NCI-H146 (cell line): ENCODE results near the gene RUNX1.
A peak's percentile ranks its signal among the peaks of the same experiment; 100 is the strongest.
"Not testable (repeated sequence)": the region's sequence is repeated elsewhere in the genome, so short reads cannot be mapped to it uniquely, and the experiment has no call there.

Source experiments
- DNase-seq: peaks from one replicate; lab custom pipeline; 2025; lab: John Stamatoyannopoulos, UW

Gene RUNX1

DNA sequence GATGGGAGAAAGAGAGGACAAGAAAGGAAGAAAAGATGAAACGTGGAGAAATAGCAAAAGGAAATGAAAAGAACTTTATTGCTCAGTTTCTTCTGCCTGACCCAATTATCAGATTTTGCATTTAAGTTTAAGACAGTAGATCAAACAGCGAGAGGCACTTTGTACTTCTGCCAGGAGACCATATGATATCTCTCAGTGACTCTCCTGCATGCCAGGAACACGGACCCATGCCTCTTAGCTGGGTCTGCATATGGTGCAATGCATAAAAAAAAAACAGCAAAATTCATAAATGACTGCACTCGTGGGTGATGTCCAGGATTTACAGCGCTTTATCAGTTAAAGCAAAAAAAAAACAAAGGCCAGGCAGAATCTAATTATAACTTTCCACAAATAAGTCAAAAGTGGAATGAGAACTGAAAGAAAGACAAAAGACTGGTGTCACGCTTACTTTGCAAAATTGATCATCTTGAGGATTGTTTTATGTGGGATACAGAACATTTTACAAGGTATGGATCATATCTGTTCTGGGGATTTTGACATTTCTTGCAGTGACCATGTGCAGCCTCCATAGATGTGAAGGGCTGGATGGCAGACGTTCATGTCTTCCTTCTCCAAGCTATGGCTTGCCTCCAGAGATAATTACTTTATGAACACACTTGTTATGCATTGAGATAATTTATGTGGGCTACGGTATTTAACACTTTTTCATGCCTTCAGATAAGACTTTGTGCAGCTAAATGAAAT is 79.5 kb downstream of the RUNX1 start:
- DNase-seq: no peak

DNA sequence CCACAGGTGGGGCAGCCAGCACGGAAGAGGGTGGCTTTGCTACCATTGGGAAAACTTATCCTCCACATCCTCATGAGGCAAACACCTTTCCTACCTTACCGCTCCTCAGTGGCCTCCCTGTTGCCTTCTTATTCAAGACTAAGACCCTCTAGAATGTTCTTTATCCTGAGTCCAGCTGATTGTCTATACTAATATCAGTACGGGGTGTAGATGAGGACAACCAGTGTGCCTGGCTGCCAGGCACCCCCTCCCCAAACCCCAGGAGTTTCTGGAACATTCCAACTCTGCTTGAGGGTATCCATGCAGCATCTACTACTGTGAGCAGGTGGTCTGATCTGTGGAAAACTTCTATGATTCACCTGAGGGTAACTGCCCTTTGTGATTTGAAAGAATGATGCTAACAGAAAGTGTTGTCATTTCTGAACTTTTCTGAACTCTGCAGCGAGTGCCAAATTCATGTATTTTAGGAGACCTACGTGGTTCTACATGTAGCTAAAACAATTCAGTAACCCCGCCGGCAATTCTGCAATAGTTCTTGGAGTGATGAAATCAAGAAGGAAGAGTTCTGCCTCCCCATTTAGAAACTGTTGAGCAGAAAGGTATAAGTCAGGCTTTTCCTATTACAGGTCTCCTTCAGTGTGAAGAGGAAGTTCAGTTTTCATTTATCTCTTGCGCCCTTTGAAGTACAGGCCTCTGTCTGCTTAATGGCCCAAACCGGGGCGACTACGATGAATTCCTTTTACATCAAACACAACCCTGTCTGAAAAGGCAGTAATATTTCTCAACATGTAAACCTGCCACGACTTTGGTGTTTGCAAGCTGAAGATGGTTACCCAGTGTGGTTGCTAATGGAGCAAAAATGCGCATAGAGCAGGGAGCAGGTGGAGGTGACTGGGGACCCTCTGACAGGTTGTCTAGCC is 80.4 kb downstream of the RUNX1 start:
- DNase-seq: no peak

DNA sequence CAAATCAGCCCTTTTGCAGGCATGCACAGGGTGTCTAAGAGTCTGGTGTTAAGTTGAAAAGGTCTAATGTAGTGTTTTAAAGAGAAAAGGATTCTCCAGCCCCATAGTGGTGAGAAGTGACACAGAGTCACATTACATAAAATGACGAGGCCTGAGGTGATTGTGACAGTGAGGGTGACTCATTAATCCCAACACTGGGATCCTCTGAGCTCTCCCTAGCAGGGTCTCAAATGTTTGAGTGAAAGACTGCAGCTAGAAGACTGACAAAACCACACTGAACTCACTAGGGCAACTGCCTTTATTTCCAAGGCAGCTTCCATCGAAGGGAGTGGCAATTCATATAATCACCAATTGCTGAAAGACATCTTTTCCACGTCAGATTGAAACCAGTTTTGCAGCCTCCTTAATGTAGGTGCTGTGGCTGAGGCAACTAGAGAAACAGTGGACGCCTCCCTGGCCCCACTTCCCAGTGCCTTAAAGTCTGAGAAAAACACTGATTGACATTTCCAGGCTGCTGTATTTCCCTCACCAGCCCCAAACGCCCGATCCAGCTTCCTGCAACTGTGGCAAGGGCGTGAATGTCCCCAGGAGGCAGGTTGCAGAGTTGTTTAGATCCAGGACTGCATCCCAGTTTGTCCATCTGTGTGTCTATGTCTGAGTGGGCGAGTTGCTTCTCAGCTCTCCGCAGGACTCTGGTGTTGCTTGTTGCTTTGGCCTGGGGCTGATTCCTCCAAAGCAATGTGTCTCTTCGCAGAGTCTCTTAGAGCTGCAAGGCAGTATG is 81.4 kb downstream of the RUNX1 start:
- DNase-seq: no peak

DNA sequence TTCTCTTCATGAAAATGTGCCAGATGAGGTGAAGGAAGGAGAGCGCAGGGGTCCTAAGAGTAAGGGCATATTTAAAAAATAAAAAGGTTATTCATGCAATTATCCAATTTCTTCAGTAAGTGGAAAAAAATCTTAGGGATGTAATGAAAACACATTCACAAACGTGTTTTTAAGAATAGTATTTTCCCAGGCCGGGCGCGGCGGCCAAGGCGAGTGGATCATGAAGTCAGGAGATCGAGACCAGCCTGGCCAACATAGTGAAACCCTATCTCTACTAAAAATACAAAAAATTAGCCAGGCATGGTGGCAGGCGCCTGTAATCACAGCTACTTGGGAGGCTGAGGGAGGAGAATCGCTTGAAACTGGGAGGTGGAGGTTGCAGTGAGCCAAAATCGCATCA is 82.2 kb downstream of the RUNX1 start:
- not testable (repeated sequence) for DNase-seq

DNA sequence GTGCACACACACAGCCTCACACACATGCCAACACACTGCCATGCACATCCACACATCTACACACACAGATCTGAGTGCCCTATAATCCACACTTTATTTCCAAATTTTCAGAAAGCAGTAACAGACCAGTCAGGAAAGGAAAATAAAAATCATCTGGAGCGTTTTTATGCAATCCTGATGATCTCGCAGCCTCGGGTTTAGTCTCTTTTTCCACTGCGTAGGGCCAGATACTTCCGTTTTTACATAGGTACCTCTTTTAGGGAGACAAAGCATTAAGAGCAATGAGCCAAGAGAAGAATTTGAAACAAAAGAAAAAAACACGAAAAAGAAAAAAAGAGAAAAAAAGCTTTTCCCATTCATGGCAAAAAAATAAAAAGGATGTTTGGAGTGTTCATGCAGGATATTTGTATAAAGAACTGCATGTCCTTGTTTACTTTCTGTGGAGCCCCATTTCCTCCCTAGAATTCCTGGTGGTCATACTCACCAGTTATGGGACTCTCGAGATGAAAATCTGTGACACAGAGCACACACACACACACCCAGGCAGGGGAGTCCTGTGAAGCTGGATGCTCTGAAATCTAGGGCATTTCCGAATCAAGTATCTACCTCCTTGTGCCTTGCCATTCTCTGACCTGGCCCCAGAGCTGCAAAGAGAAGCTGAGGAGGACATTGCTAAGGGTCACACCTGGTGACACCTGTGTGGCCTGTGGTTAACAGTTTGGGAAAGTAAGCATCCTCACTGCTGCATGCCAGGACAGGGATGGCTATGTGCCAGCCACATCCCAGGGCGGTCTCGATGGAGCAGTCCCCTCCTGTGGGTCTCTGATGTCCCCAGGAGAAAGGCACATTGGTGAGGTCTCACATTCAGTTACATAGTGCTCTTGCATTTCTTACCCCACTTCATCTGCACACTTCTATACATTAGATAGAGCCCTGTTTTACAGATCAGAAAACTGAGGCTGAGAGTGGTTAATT is 83.6 kb downstream of the RUNX1 start:
- DNase-seq: no peak

DNA sequence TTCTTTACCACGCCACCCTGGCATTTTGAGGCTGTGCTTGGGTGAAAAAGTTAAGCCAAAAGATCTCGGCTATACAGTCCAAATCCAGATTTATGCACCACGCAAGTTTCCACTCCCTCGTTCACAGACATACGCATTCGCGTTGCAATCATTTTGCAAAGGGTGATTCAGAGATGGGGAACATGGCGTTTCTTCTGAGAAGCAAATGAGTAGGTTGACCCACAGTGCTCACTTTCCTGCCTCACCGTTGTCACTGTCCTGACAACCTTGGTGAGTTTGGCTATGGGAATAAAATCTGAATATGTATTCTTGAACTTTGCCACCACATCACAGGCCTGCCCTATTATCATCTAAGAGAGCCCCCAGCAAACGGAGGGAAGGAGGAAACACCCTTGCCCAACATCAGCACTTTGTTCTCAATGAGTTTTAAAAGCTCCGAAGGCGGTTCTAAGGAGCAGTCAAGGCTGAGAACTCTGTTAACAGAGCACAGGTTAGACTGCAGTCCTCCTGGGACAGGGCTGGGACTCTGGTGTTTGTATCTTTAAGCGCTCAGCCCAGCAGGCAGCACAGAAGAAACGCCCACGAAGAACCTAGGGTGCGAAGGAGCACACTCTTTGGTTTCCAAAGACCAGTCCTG is 86.4 kb downstream of the RUNX1 start:
- no peak for DNase-seq

DNA sequence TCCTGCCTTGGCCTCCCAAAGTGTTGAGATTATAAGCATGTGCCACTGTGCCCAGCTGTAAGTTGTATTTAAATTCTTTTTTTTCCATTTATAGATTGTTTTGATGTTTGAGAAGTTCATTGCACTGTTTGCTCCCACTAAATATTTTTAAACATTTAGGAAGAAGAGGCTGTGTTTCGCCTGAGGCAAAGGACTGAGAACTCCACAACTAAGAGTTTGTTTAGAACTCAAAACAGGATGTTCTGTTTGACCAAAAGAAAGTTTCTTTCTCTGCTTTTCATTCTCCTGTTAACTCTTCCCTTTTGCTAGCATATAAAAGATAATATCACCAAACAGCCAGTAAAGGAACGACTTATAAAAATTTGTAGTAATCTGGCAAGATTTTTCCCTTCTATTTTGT is 87.0 kb downstream of the RUNX1 start:
- no peak for DNase-seq

DNA sequence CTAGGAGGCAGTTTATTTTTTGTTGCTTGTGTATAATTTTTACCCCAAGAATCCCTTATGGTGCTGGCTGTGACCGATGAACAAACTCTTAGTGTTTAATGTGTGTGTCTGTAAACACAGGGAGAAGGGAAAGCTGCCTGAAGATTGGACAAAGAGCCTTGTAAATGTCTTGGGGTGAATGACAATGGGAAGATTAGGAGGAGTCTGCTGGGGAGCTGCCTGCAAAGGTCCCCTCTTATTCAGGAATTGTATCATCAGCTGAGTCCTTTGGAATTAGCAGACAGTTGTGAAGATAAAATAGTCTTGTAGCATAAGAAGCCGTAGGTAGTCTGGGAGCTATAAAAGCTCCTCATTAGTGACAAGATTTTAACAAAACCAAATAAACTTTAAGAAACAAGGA is 88.4 kb downstream of the RUNX1 start:
- no peak for DNase-seq

DNA sequence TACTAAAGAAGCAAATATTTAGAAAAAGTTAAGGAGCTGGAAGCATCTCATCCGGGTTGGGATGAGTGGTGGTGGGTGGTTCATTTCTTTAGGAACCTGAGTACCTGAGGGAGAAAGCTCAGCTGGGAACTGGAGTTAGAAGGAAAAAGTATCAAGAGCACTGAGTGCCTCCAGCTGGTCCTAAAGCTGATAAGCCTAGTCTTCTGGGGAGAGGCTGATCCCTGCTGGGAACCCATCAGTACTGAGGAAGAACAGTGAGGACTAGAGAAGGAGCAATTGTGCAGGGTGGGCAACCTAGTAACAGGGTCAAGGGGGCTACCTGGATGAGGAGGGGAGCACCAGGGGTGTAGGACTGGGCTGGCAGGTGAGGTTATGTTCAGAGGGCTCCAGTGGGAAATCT is 89.5 kb downstream of the RUNX1 start:
- DNase-seq: no peak

DNA sequence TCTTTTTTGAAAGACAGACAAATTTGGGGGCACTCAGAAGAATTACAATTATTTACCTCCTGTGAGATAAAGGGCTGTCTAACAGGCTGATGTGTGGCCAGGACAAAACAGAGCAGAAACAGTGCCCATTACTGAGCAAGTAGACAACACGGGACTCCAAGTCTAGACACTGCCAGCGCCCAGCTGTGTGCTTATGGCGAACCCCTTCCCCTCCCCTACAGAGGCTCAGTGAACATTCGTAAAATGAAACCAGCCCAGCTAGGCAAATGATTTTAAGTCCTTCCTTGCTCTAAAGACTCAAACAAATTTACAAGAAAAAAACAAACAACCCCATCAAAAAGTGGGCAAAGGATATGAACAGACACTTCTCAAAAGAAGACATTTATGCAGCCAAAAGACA is 91.1 kb downstream of the RUNX1 start:
- DNase-seq: no peak

DNA sequence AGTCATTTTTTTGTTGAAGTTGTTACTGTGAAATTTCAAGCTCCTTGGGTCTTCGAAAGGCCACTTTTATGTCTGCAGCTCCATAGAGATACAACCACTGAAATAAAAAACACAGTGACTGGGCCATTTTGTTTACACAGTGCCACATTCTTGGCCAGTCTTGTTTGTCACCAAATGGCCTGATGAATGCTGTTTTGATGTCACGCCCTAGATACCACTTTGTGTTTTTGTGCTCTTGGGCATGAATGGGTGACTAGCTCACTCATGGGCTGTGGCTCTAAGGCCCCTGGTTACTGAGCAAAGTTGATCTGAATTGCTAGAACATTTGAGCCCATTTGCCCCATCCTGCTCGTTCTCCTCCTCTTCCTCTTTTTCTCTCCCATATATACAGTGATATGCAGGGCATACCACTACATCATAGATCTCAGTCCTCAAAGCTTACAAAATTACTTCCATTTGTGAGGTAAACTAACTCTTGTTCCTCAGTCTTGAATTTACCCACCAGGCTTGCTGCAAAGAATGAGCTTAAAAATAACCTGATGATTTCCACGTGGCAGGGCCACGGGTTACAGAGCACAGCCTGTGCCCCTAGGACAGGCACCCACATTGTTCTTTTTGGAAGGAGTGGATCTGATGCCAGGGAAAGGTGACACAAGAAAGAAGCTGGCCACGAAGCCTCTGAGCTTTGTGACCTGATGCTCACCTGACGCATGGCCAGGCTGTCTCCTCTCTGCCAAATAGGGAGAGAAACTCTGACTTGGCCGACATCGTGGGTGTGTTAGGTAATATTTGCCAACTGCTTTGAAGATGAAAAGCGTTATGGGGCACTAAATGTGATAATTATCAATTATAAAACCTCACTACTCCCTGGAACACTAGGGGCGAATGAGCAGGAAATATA is 92.4 kb downstream of the RUNX1 start:
- no peak for DNase-seq

DNA sequence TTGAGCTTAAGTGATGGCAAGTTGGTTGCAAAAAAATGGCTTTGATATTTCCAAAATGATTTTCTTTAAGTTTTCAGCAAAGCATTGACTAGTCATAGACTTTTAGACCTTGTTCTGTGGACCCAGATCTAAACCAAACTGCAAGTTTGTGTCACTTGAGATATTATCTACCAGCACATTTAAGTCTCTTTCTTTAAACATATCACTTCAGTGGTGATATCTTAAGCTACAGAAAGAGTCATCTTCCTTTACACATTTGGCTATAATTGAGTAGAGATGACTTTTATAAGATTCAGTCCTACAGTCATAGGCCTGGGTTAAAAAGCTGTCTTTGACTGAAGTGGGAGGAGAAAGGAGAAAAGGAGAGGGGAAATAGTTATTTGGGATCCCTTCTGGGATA is 95.2 kb downstream of the RUNX1 start:
- DNase-seq: no peak

DNA sequence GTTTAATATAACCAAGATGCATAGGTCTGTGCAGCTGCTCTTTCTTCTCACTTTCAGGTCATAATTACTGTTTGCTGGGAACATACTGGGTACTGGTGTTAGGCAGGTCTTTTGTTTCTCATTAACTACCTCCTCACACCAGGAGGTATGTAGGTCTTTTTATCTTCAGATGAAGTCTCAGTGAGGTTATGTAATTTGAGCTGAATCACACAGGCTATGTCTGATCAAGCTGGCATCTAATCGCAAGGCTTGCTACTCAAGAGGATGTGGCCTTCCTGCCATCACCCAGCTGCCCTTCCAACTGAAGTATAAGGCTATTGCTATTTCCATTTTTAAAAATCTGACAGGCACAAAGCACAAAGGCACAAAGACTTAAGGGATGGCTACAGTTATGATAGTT is 96.4 kb downstream of the RUNX1 start:
- DNase-seq: peak; percentile 95

DNA sequence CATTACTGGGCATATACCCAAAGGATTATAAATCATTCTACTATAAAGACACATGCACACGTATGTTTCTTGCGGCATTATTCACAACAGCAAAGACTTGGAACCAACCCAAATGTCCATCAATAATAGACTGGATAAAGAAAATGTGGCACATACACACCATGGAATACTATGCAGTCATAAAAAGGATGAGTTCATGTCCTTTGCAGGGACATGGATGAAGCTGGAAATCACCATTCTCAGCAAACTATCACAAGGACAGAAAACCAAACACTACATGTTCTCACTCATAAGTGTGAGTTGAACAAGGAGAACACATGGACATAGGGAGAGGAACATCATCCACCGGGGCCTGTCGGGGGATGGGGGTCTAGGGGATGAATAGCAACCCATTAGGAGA is 97.2 kb downstream of the RUNX1 start:
- not testable (repeated sequence) for DNase-seq

DNA sequence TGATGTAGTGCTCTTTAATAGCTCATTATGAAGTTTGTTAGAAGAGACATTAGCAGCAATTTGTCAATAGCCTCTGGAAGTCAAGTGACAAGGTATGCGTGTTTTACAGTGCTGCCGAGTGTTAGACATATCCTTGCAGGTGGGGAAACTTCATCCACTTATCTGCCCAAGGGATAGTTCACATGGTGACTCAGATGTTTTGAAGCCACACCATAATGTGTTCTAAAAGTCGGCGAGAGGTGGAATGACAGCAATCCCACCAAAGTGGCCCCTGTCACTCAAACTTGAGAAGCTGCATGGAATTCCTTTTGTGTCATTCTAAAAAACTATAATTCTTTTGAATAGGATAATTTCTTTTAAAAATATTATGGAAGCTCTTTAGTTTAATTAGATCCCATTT is 98.1 kb downstream of the RUNX1 start:
- no peak for DNase-seq

DNA sequence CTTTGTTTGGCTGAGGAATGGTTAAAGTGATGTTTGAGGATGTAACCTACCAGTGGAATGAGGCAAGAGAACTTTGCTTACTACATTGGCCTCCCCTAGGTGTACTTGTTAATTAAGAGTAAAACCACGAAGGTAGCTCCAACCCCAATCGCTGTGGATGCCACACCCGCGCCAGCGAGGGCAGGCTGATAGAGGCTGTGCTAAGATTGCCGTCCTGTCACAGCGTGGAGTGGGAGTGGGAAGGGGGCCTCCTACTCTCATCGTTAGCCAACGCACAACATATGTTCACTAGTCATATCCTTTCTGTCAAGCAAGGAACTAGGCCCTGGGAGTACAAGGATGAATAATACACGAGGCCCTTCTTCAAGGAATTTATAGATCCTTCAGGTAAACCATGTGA is 99.6 kb downstream of the RUNX1 start:
- no peak for DNase-seq

DNA sequence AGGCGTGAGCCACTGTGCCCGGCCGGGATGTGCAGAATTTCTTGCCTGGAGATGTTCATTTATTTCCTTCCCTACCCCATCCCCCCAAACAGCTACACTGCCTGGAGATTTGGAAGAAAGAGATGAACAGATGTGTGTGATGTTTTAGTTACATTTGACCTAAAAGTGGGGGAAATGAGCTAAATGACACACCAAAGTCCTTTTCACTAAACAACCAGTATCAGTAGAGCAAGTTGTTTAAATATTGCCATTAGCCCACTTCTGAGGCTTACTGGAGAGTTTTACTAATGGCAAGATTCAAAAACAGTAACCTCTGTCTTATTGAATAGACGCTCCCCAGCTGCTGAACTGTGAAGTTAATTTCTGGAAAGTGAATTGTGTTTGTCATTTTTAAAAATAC is 100.1 kb downstream of the RUNX1 start:
- no peak for DNase-seq

DNA sequence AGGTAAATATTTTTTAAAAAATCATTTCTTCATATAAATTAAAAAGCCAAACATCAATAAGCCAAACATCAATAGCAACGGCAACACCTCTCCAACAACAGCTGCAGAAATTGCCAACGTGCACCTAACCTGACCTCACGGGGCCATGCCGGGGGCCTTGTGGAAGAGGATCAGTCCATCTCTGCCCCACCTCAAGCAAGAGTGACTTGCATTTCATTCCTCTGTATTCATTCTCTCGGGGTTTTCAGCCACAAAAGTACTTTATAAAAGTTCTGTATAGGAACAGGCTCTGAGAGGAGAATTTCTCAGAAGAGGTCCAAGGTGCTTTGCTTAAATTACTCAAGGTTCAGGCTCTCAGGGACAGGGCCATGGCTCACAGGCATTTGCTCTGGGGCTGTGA is 100.9 kb downstream of the RUNX1 start:
- DNase-seq: no peak

DNA sequence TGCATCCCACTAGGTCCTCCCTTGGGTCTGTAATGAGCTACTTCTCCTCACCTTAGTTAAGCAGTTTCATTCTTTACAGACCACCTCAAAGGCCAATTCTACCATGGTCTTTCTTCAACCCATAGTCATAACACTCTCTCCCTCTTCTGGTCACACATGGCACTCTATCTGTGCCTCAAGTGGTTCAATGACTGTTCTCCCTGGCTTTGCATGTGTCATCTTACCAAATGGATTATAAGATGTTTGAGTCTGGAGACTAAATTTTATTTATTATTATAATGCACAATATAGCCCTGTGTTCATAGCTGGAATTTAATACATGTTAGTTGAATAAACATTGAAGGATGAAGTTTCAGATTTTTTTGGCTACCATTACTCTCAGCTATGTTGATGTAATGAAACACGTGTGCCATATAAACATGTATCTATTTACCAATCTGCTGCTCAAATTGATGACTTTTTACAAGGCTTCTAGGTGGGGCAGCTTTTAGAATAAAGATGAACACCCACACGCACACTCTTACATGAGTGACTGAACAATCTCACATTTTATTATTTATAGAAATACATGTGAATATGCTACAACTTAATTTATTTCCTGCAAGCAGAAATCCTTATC is 102.1 kb downstream of the RUNX1 start:
- no peak for DNase-seq
